Mesothelial cell of epicardium (in vitro differentiated cells): ENCODE data around the gene UST. TPM values are rescaled to one million over a fixed set of nuclear protein-coding genes. Genes with fewer than 3 reads are reported as not detected.

Source experiments
- DNase-seq, 2 experiments: peaks; one replicate each; pipeline ENCODE4 v3.0.0; 2021; ENCODE audit warnings: low spot score in 2 of 2; ENCODE audit not compliant: unreplicated experiment in 2 of 2
- H3K27ac Mint-ChIP-seq: 2 replicates; pipeline ENCODE4 v1.8.0; 2021; ENCODE audit warnings: mixed read lengths
- H3K27me3 Mint-ChIP-seq: 2 replicates; pipeline ENCODE4 v1.8.0; 2021; ENCODE audit warnings: low read depth, mixed read lengths
- H3K36me3 Mint-ChIP-seq: 2 replicates; pipeline ENCODE4 v1.8.0; 2021; ENCODE audit warnings: mixed read lengths
- H3K4me1 Mint-ChIP-seq: 2 replicates; pipeline ENCODE4 v1.8.0; 2021; ENCODE audit warnings: mixed read lengths
- H3K4me3 Mint-ChIP-seq: 2 replicates; pipeline ENCODE4 v1.8.0; 2021; ENCODE audit warnings: mild to moderate bottlenecking, moderate library complexity, mixed read lengths
- H3K9me3 Mint-ChIP-seq: 2 replicates; pipeline ENCODE4 v1.8.0; 2021; ENCODE audit warnings: mixed read lengths
- CTCF ChIP-seq: fragments of 200-600 bp; sonication (generic); IDR thresholded peaks from one replicate; pipeline ENCODE4 v1.5.0; 2021; ENCODE audit warnings: antibody characterized with exemption; ENCODE audit not compliant: unreplicated experiment
- total RNA-seq: library from RNA; stranded (reverse); gene quantifications from 3 replicates; pipeline ENCODE4 v1.2.1, GENCODE V29; 2021

UST gene
- total RNA-seq, 1 donor from 2014 or later, result 6.6 TPM

GRCh38 chr6:149086363-149086762 lies 339.5 kb downstream of the UST start:
- TF ChIP-seq CTCF, result no peak
- Mint-ChIP-seq H3K4me3 (no peak overlapping the region), H3K27ac (no peak overlapping the region), H3K36me3 (no peaks in the 10 kb centered on the region), H3K9me3 (no peaks in the 10 kb centered on the region), H3K4me1 (peaks cover 9% of the 10 kb centered on the region), H3K27me3 (no peaks in the 10 kb centered on the region)
- no peak for DNase-seq

DNA sequence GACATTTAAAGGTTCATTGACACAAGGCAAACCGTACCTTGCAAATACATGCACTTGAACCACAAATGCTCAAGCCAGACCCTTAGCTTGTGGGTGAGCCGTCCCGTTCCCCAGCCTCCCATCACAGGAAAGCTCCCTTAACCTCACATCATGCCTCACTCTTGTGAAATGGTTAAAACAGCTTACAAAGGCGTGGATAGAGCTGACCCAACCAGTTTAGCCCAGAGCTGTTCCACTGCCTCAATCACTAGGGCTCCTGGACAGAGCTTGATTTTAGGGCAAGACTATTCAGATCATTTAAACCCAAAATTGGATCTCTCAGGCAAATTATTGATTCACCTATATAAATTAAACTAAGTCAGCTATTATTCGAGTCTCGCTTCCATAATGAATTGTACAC lies 341.1 kb downstream of the UST start:
- no peak overlapping the region for H3K27ac Mint-ChIP-seq
- no peaks in the 10 kb centered on the region for H3K9me3 Mint-ChIP-seq
- H3K4me3 Mint-ChIP-seq, result no peak overlapping the region
- DNase-seq, result no peak
- no peak for TF ChIP-seq CTCF
- H3K27me3 Mint-ChIP-seq, result no peaks in the 10 kb centered on the region
- peaks cover 12% of the 10 kb centered on the region for H3K4me1 Mint-ChIP-seq
- no peaks in the 10 kb centered on the region for H3K36me3 Mint-ChIP-seq

DNA sequence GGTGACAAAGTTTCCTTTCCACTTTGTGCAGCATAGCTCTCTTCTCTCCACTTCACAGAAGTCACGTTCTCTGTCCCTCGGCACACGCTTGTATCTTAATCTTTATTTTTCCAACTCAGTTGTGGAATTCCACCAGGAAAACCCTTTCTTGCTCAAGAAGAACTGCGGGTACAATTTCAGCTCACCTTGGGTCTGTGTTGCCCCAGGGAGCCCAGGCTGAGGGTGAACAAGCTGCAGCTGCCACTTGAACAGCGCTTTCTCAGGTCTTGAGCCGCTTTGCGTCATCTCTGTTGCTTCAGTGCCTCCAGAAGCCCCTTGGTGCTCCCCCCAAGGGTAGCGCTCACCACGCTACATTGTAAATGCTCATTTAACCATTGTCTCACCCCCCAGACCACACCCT lies 341.5 kb downstream of the UST start:
- no peak for DNase-seq
- Mint-ChIP-seq H3K4me1 (peaks cover 15% of the 10 kb centered on the region), H3K36me3 (no peaks in the 10 kb centered on the region), H3K27me3 (no peaks in the 10 kb centered on the region), H3K9me3 (no peaks in the 10 kb centered on the region), H3K27ac (no peak overlapping the region), H3K4me3 (no peak overlapping the region)
- TF ChIP-seq CTCF, result no peak

- Mint-ChIP-seq H3K4me1 (peaks cover 26% of the 10 kb centered on the region), H3K27me3 (no peaks in the 10 kb centered on the region), H3K9me3 (no peaks in the 10 kb centered on the region), H3K36me3 (no peaks in the 10 kb centered on the region), H3K4me3 (no peak overlapping the region), H3K27ac (no peak overlapping the region)
- DNase-seq, result no peak
- TF ChIP-seq CTCF, result no peak
Observed at GRCh38 chr6:149089510-149089909, 342.7 kb downstream of the UST start.

DNA sequence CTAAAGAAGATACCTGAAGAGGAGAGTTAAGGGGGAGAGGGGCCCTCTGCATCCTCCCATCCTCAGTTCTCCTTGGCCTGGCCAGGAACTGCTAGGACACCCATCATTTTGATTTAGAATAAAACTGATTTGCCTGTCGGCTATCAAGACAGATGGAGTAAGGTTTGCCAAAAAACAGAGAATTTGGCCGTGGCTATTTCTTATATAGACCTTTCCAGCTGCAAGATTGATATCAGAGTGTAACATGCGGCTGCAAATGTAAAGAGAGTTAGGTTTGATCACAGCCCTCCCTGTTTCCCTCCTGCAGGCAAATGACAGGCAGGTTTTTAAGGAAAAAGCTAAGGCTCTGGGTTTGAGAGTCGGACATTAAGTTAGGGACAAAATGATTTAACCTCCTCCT lies 344.1 kb downstream of the UST start:
- TF ChIP-seq CTCF, result no peak
- Mint-ChIP-seq H3K4me3 (no peak overlapping the region), H3K9me3 (no peaks in the 10 kb centered on the region), H3K27ac (no peak overlapping the region), H3K36me3 (no peaks in the 10 kb centered on the region), H3K27me3 (no peaks in the 10 kb centered on the region), H3K4me1 (peaks cover 39% of the 10 kb centered on the region)
- no peak for DNase-seq

DNA sequence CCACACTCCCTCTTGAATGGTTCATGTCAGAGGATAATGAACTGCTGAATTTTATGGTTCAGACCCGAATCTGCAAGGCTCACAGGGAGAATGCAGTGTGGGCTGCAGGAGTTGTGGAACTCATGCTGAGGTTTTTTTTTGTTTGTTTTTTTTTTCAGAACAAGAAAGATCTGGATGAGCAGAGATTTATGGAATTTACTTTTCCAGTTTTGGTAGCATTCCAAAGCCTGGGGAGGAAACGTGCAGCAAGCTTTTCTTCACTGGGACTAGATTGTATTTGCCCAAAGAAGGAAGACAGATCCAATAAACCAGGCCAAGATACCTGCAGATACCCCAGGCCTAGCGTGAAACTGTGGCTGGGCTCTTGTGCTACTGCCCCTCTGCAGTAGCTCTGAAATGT lies 346.8 kb downstream of the UST start:
- DNase-seq, result no peak
- no peak for TF ChIP-seq CTCF
- Mint-ChIP-seq H3K9me3 (peaks cover 13% of the 10 kb centered on the region), H3K4me1 (peaks cover 41% of the 10 kb centered on the region), H3K36me3 (peaks cover 7% of the 10 kb centered on the region), H3K27me3 (no peaks in the 10 kb centered on the region), H3K4me3 (no peak overlapping the region), H3K27ac (peak overlapping the region; percentile 85)
